Liver (tissue), 3 donors: Measurements from ENCODE around the gene NEDD4.
"Not testable (repeated sequence)": the region's sequence is repeated elsewhere in the genome, so short reads cannot be mapped to it uniquely, and the experiment has no call there.

ENCODE experiments used
- CTCF ChIP-seq: fragments of 150-350 bp; IDR thresholded peaks from 2 replicates; pipeline ENCODE4 v1.5.1; 2017; ENCODE audit warnings: improper control_type of control experiment, low read depth, low read length; ENCODE audit not compliant: missing input control
- FOXA1 ChIP-seq: IDR thresholded peaks from 2 replicates; pipeline ENCODE4 v1.6.1; 2016; ENCODE audit warnings: antibody characterized with exemption
- REST ChIP-seq: IDR thresholded peaks from 2 replicates; pipeline ENCODE4 v1.6.1; 2016; ENCODE audit warnings: antibody characterized with exemption, mild to moderate bottlenecking
- RXRA ChIP-seq, 2 donors: IDR thresholded peaks; 2 replicates each; pipeline ENCODE4 v1.6.1; 2017 to 2018; ENCODE audit warnings: antibody characterized with exemption in 2 of 2, mild to moderate bottlenecking in 1 of 2
- YY1 ChIP-seq: IDR thresholded peaks from 2 replicates; pipeline ENCODE4 v1.6.1; 2016; ENCODE audit warnings: antibody characterized with exemption, mild to moderate bottlenecking
- donor health status: healthy.
- donor health status: healthy.

- not testable (repeated sequence) for TF ChIP-seq CTCF; FOXA1; REST; RXRA (IDR thresholded peaks at IDR 0.05); YY1
These were observed 125.1 kb downstream of the NEDD4 start for GRCh38 chr15:55868291-55868690.
